Heart left ventricle (tissue), 13 donors: ENCODE data around the gene LRP1B.

Experiments
- POLR2A ChIP-seq, 2 donors: fragments of 450-650 bp; IDR thresholded peaks; one replicate each; pipeline ENCODE4 v1.6.1; 2017; ENCODE audit warnings: antibody characterized with exemption in 2 of 2, mild to moderate bottlenecking in 2 of 2, moderate library complexity in 2 of 2
- TF ChIP-seq, protein P1 (sequence below), 12 donors: fragments of 200-600 bp; sonication (generic) in 4 of 12; IDR thresholded peaks; one replicate each; pipeline versions ENCODE4 v1.5.0 to v1.8.0; 2018 to 2022; ENCODE audit warnings: antibody characterized with exemption in 12 of 12, mild to moderate bottlenecking in 5 of 12
- donor health status: ischemic (EF 13 %, LVEDD 7.1; RV severe dilation, severe dysfunction).
- donor health status: DM: no; HTN: yes; CAD: no.
- donor health status: DM: no; HTN: no; CAD: no.
- donor health status: ischemic (EF 25% LVEDD 6.9; RV normal size, moderate dysfunction).
- donor health status: ischemic (EF 25% LVEDD 5.7; RV mildly dilated, moderate dysfunction).
- donor health status: ischemic (EF 35%, LVEDD 5.7; RV mildly dilated, moderate dysfunction).
- donor health status: nonischemic (EF 11% LVEDD 7.7; RV severe dilation, severe dysfunction).
- donor health status: DM: yes; HTN: yes; CAD: no.
- donor health status: PGD.
- donor health status: ischemic (EF 29% LVEDD 5.4; RV normal size, mild dysfunction).
- donor health status: nonischemic (EF 23%, LVEDD 6.1; RV moderate dilation, normal function).

DNA sequence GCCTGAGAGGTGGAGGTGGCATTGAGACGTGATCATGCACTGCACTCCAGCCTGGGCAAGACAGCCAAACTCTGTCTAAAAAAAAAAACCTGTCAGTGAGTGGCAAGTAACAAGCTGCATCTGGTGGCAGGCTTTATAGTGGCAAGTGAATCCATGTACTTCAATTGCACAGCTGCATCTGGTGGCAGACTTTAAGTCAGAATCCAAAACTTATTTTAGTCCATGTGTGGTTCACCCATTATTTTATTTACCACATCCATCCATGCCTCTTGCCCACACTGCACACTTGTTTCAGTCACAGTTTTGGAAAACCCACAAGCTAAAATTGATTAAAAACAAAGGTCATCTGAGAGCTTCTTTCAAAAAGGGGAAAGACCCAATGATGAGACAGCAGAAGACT lies 1714.2 kb downstream of the LRP1B start:
- TF ChIP-seq, protein P1, sequence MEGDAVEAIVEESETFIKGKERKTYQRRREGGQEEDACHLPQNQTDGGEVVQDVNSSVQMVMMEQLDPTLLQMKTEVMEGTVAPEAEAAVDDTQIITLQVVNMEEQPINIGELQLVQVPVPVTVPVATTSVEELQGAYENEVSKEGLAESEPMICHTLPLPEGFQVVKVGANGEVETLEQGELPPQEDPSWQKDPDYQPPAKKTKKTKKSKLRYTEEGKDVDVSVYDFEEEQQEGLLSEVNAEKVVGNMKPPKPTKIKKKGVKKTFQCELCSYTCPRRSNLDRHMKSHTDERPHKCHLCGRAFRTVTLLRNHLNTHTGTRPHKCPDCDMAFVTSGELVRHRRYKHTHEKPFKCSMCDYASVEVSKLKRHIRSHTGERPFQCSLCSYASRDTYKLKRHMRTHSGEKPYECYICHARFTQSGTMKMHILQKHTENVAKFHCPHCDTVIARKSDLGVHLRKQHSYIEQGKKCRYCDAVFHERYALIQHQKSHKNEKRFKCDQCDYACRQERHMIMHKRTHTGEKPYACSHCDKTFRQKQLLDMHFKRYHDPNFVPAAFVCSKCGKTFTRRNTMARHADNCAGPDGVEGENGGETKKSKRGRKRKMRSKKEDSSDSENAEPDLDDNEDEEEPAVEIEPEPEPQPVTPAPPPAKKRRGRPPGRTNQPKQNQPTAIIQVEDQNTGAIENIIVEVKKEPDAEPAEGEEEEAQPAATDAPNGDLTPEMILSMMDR (IDR thresholded peaks at IDR 0.05): no peak
- no peak for TF ChIP-seq POLR2A (IDR thresholded peaks at IDR 0.05)
